IPS DF 19.7 (cell line): ENCODE measurements around the gene PRPF19.
A peak's percentile ranks its signal among the peaks of the same experiment; 100 is the strongest.

Experiments
- DNase-seq: peaks from one replicate; pipeline ENCODE4 v3.0.0-alpha.2; 2013; ENCODE audit warnings: low read depth, low spot score

The PRPF19 gene

DNA sequence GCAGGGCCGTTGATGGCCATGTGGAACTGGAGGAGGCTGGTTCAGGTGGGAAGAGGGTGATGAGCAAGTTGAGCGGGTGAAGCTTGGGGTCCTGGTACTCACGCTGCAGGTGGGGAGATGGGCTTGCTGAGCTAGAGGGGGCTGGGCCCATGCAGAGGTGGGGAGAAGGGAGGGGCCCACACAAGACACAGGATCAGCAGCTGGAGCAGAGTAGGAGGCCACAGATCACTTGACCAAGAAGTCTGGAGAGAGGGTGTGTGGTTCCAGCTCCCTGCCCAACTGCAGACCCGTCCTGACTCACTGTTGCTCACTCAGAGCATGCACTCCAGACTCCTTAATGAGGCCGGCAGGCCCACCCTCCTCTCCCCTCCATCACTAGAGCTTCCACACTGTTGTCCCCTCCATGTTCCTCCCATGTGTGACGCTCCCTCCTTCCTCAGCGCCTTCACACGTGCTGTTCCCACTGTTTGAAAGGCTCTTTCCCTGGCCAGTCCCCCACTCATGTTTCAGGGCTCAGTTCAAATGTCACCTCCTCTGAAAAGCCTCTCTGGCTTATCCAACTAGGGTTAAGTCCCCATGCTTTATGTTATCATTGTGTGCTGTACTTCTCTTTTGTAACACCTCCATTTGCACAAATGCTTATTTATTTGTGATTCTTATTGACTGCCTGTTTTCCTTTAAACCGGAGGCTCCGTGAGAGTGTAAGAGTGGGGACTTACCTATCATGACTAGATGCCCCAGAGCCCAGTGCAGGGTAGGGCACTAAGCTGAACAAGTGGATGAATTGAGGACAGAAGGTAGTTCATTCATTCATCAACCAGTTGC is 62.1 kb downstream of the PRPF19 start:
- DNase-seq, result no peak

GRCh38 chr11:60842668-60843600 is 63.5 kb downstream of the PRPF19 start:
- no peak for DNase-seq

DNA sequence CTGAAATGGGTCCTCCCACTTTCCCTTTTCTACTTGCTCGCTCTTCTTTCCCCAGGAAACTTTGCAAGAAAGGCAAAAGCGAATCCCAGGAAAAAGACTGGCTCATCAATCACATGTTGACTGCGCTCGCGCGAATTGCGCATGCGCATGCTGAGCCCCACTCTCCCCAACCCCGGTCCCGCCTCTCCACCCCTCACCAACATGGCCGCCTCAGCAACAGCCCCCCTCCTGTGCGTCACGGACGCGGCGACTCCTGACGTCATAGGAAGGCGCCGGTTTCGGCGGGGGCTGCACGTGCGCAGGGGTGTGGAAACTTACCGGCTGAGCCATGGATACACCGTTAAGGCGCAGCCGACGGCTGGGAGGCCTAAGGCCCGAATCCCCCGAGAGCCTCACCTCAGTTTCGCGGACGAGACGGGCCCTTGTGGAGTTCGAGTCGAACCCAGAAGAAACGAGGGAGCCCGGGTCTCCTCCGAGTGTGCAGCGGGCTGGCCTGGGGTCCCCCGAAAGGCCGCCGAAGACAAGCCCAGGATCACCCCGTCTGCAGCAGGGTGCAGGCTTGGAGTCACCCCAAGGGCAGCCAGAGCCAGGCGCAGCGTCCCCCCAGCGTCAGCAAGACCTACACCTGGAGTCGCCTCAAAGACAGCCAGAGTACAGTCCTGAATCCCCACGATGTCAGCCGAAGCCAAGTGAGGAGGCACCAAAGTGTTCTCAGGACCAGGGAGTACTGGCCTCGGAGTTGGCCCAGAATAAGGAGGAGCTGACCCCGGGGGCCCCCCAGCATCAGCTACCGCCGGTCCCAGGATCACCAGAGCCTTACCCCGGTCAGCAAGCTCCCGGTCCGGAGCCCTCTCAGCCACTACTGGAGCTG is 64.4 kb downstream of the PRPF19 start, which contains the start of gene CCDC86:
CCDC86 (plus strand) TSS at position 317 of the 871 bp plus-strand sequence; CDS start at position 329, 12 bp downstream.
- DNase-seq, result peak; percentile 65
